AG20443 (cell line): ENCODE data around the gene STEAP1.
"Not testable (repeated sequence)": the region's sequence is repeated elsewhere in the genome, so short reads cannot be mapped to it uniquely, and the experiment has no call there.

Source experiments
- DNase-seq: peaks from one replicate; pipeline ENCODE4 v3.0.0; 2012; ENCODE audit warnings: low spot score, mixed read lengths

Gene STEAP1

GRCh38 chr7:90173127-90173844 lies 19.0 kb downstream of the STEAP1 start:
- DNase-seq: no peak

- DNase-seq: no peak
Observed at GRCh38 chr7:90175667-90176066, 21.4 kb downstream of the STEAP1 start.

- DNase-seq: no peak
Observed at GRCh38 chr7:90176195-90176594, 21.9 kb downstream of the STEAP1 start.

GRCh38 chr7:90178166-90178565 lies 23.9 kb downstream of the STEAP1 start:
- DNase-seq: no peak

GRCh38 chr7:90178679-90179278 lies 24.5 kb downstream of the STEAP1 start:
- DNase-seq: peak; percentile 56

- no peak for DNase-seq
Observed at GRCh38 chr7:90180011-90180585, 25.8 kb downstream of the STEAP1 start.

GRCh38 chr7:90180649-90181048 lies 26.4 kb downstream of the STEAP1 start:
- no peak for DNase-seq

- DNase-seq: no peak
Observed at GRCh38 chr7:90181485-90181884, 27.2 kb downstream of the STEAP1 start.

GRCh38 chr7:90186290-90186689 lies 32.0 kb downstream of the STEAP1 start:
- DNase-seq: not testable (repeated sequence)

GRCh38 chr7:90187507-90188050 lies 33.3 kb downstream of the STEAP1 start:
- no peak for DNase-seq

- no peak for DNase-seq
Observed at GRCh38 chr7:90188281-90188680, 34.0 kb downstream of the STEAP1 start.

GRCh38 chr7:90190995-90191394 lies 36.7 kb downstream of the STEAP1 start:
- no peak for DNase-seq

GRCh38 chr7:90191648-90192047 lies 37.4 kb downstream of the STEAP1 start:
- DNase-seq: no peak

- peak; percentile 57 for DNase-seq
Observed at GRCh38 chr7:90192876-90193750, 38.8 kb downstream of the STEAP1 start.

GRCh38 chr7:90194911-90195809 lies 40.9 kb downstream of the STEAP1 start:
- DNase-seq: no peak

GRCh38 chr7:90201500-90202195 lies 47.4 kb downstream of the STEAP1 start:
- no peak for DNase-seq

- DNase-seq: no peak
Observed at GRCh38 chr7:90207956-90208355, 53.7 kb downstream of the STEAP1 start.

- DNase-seq: no peak
Observed at GRCh38 chr7:90209776-90210175, 55.5 kb downstream of the STEAP1 start.

- no peak for DNase-seq
Observed at GRCh38 chr7:90210475-90210874, 56.2 kb downstream of the STEAP1 start.

- no peak for DNase-seq
Observed at GRCh38 chr7:90210981-90211380, 56.7 kb downstream of the STEAP1 start.
